GM21737 (cell line): ENCODE measurements around the gene EPHA4.

ENCODE experiments used
- ATAC-seq: cut with Tn5 transposase; IDR thresholded peaks from one replicate; pipeline ENCODE4 v1.9.1; 2021; ENCODE audit warnings: mild to moderate bottlenecking, moderate library complexity; ENCODE audit not compliant: unreplicated experiment

The EPHA4 gene

DNA sequence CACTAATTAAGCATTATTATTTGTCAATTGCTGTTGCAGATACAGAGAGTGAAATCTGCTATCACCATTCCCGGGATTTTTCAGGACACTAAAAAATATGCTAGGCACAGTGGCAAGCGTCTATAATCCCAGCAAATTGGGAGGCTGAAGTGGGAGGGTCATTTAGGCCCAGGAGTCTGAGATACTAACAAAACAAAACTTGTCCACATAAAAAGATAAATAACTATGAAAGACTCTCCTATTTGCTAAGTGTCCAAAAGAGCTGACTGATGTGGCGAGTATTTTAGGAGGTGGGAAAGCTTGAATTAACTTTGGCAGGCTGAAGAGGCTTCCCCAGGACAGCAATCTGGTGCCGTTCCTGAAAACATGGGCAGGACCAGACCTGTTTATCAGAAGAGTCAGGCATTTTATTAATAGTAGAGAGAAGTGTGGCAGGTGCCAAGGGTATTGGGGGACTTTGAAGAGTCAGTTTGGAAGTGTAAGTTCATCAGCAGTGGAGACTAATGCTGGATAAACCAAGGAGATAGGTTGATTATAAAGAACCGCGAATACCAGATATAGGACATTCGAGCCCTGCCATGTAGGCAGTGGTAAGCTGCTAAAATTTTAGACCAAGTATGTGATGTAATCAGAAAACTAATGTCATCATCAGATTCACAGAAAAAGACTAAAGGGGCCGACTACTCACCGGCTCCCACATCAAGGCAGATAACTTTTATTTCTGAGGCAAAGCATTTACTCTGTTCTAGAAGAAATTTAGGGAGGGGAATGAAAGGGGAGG lies 201.8 kb downstream of the EPHA4 start:
- no peak for ATAC-seq
